Measurements from ENCODE around the gene TMEM132C.

GRCh38 chr12:128338386-128339125, 71.6 kb downstream of the TMEM132C start:
- TF ChIP-seq TAF1 (IDR thresholded peaks at IDR 0.05; ENCODE audit: borderline replicate concordance, insufficient read depth, low read length) (no peak), REST (IDR thresholded peaks at IDR 0.05; ENCODE audit: insufficient read depth in 1 of 2, low read depth in 2 of 2, low read length in 2 of 2) (no peak), SIN3A (IDR thresholded peaks at IDR 0.05; ENCODE audit: borderline replicate concordance, insufficient read depth, low read length) (no peak), POLR2AphosphoS5 (IDR thresholded peaks at IDR 0.05; ENCODE audit: low read depth, low read length) (no peak)
